ENCODE data around the gene RAB4B.

Gene RAB4B

GRCh38 chr19:40775632-40776022 is 2.4 kb upstream of the RAB4B start:
- H3K27ac ChIP-seq = peak overlapping the region in 1 of 2 donors; percentile 35
- DNase-seq (ENCODE audit: low spot score) = no peak
- no peak for TF ChIP-seq CTCF (IDR thresholded peaks at IDR 0.05)
- peak overlapping the region; percentile 9 for H3K4me3 ChIP-seq

GRCh38 chr19:40776364-40776763 is 1.7 kb upstream of the RAB4B start:
- no peak for TF ChIP-seq CTCF (IDR thresholded peaks at IDR 0.05)
- no peak for DNase-seq (ENCODE audit: low spot score)
- Histone ChIP-seq H3K27ac (no peak overlapping the region), H3K4me3 (no peak overlapping the region)

- peak overlapping the region; percentile 96 for H3K4me3 ChIP-seq
- peak overlapping the region; percentile 81 to 100 for H3K27ac ChIP-seq
- no peak for TF ChIP-seq CTCF (IDR thresholded peaks at IDR 0.05)
- DNase-seq (ENCODE audit: low spot score) = peak; percentile 93
Observed at GRCh38 chr19:40776932-40777644, 959 bp upstream of the RAB4B start.

GRCh38 chr19:40777645-40777936 is 456 bp upstream of the RAB4B start:
- no peak for DNase-seq (ENCODE audit: low spot score)
- TF ChIP-seq CTCF (IDR thresholded peaks at IDR 0.05) = no peak
- H3K4me3 ChIP-seq = peak overlapping the region; percentile 96
- H3K27ac ChIP-seq = peak overlapping the region; percentile 81 to 100

GRCh38 chr19:40778706-40779284 is 748 bp downstream of the RAB4B start:
- TF ChIP-seq CTCF (IDR thresholded peaks at IDR 0.05) = no peak
- Histone ChIP-seq H3K4me3 (peak overlapping the region; percentile 96), H3K27ac (peak overlapping the region; percentile 81 to 100)
- DNase-seq (ENCODE audit: low spot score) = no peak

- H3K4me3 ChIP-seq = no peak overlapping the region
- no peak for TF ChIP-seq CTCF (IDR thresholded peaks at IDR 0.05)
- no peak for DNase-seq (ENCODE audit: low spot score)
Observed at GRCh38 chr19:40780582-40780981, 2.5 kb downstream of the RAB4B start.

GRCh38 chr19:40781140-40781539 is 3.1 kb downstream of the RAB4B start:
- no peak for TF ChIP-seq CTCF (IDR thresholded peaks at IDR 0.05)
- no peak overlapping the region for H3K4me3 ChIP-seq
- no peak for DNase-seq (ENCODE audit: low spot score)
- H3K27ac ChIP-seq = no peak overlapping the region

More at GRCh38 chr19:40780582-40780981, 2.5 kb downstream of the RAB4B start:
- H3K27ac ChIP-seq = no peak overlapping the region

All from coronary artery (tissue), 2 donors.